GM13977 (cell line): ENCODE results near the gene CD160.
"Not testable (repeated sequence)": the region's sequence is repeated elsewhere in the genome, so short reads cannot be mapped to it uniquely, and the experiment has no call there.

Source experiments
- DNase-seq: peaks from one replicate; pipeline ENCODE4 v3.0.0; 2012; ENCODE audit warnings: low spot score
- CTCF ChIP-seq: IDR thresholded peaks from 2 replicates; pipeline ENCODE4 v1.5.1; 2012; ENCODE audit warnings: mild to moderate bottlenecking, control low read depth; ENCODE audit not compliant: insufficient read depth; ENCODE audit errors: extremely low read depth, missing control alignments
- in situ Hi-C: fragments of 300-500 bp; cut with MboI; formaldehyde crosslinking; loops from one replicate; pipeline ENCODE4 v1.12.0; 2022; ENCODE audit warnings: low sequenced_read_pairs, low pct_unique_long_range_greater_than_20kb, mixed read lengths, inconsistent platforms; ENCODE audit not compliant: unreplicated experiment

Gene CD160

DNA sequence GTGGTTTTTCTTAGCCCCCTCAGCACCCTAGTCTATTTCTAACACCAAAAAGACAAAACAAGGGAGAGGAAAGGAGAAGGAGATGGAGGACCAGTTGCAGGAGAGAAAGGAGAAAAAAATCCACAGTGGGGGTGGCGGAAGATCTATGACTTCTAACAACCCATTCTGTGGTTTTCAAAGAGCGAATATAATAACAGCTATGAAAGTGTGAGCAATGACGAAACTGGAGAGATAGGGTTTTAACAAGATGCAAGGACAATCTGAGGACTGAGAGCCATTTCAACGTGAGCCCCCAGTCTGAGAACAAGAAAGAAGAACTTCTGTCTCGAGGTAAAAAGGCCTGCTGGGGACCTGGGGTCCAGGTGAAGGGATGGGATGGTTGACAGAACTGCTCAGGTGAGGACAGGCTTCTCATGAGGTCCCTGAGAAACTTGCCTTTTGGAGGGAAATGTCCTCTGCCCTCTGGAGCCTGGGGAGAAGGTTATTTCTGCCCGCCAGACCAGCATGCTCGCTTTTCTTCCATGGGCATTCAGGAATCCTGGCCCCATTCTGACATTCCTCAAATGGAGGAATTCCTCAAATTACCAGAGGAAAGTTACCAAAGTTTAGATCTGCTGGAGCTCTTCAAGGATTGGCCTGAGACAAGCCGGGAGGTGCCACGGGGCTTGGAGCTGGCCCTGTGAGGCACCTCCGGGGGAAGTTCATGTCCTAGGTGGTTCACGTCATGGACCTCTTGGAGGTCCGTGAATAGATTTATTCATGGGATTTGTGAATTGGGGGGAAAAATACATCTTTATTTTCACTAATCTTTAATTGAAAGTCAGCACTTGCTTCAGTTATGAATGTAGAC, at the start of gene CD160:
TSS of gene CD160 (plus strand) at position 270 of the 850 bp plus-strand sequence. CDS start 8,829 bp downstream, outside the sequence.
- in situ Hi-C loops, result no loop called here
- no peak for TF ChIP-seq CTCF
- peak; percentile 36 for DNase-seq

- DNase-seq, in situ Hi-C loops: not testable (repeated sequence)
These were observed 48.1 kb upstream of the CD160 start for GRCh38 chr1:145670995-145671745.

DNA sequence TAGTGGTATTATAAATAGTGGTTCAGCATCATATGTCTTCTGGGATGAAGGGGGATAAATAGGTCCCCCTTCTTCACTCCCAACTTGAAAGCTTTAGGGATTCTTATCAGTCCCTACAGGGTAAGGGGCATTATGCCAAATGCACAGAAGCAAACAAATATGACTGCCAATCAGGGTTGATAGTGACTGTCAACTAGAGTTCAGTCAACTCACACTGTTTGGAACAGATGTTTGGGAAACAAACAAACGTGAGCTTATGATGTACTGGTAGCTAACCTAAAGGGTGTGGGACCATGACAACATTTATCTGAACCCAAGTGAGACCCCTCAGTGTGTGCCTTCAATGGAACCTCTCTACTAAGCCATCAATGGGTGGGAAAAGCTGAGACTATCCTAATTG, 46.1 kb upstream of the CD160 start:
- in situ Hi-C loops, DNase-seq: not testable (repeated sequence)

GRCh38 chr1:145684858-145685257, 34.4 kb upstream of the CD160 start:
- DNase-seq, in situ Hi-C loops: not testable (repeated sequence)

DNA sequence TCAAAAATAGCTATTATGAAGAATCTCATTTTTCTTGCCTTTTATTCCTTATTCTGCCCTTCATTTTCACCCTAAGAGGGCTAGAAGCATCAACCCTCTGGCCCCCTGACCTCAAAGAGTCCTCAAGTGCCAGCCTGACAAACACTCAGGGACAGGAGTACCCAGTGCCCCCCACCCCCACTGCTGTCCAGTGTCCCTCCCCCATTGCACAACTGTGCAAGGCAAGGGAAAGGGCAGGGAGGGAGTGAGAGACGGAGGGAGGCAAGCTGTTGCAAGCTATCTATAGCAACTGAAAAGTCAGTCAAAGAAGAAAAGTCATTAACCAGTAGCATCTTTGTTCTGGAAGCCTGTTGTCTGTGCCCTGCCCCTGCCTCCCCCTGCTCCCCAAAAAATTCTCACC, 33.2 kb upstream of the CD160 start:
- in situ Hi-C loops, DNase-seq: not testable (repeated sequence)

DNA sequence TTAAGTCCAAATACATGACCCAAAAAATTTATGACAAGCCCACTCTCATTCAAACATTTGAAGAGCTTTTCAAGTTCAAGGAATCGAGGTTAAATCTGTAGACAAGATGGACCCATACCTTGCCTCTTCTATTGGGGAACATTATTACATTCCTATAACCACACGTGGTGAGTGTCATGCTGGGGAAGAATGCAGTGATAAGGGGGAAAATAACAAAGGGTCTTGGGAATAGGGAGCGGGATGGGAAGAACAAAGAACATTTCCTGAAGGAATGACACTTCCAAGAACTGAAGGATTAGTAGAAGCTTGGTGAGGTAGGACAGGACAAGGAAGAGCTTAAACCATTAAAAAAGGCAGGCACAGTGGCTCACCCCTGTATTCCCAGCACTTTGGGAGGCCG, 31.0 kb upstream of the CD160 start:
- no peak for DNase-seq
- TF ChIP-seq CTCF, result no peak
- in situ Hi-C loops, result no loop called here

GRCh38 chr1:145688924-145689323, 30.4 kb upstream of the CD160 start:
- DNase-seq, result no peak
- TF ChIP-seq CTCF, result no peak
- in situ Hi-C loops, result no loop called here

DNA sequence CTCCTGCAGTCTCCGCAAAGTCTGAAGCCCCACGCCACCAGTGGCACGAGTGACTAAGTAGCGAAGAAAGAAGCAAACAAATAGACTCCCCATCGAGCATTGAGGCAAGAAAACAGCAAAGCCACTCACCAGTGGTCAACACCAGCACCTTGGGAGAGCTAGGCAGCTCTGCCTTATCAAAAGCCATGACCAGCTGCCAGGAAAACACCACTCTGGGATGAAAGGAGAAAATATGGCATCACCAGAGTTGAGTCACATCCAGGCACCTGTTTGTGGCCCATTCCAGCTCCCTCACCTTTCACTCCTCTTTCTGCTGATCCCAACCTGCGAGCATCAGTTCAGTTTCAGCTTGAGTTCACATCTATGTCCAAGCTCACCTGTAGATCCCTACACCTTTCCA, 29.4 kb upstream of the CD160 start:
- no peak for DNase-seq
- no peak for TF ChIP-seq CTCF

More for the DNA sequence above, 29.4 kb upstream of the CD160 start:
- in situ Hi-C loops, result no loop called here
